ENCODE measurements around the gene IGSF9.
A peak's percentile ranks its signal among the peaks of the same experiment; 100 is the strongest.

IGSF9 gene, protein sequence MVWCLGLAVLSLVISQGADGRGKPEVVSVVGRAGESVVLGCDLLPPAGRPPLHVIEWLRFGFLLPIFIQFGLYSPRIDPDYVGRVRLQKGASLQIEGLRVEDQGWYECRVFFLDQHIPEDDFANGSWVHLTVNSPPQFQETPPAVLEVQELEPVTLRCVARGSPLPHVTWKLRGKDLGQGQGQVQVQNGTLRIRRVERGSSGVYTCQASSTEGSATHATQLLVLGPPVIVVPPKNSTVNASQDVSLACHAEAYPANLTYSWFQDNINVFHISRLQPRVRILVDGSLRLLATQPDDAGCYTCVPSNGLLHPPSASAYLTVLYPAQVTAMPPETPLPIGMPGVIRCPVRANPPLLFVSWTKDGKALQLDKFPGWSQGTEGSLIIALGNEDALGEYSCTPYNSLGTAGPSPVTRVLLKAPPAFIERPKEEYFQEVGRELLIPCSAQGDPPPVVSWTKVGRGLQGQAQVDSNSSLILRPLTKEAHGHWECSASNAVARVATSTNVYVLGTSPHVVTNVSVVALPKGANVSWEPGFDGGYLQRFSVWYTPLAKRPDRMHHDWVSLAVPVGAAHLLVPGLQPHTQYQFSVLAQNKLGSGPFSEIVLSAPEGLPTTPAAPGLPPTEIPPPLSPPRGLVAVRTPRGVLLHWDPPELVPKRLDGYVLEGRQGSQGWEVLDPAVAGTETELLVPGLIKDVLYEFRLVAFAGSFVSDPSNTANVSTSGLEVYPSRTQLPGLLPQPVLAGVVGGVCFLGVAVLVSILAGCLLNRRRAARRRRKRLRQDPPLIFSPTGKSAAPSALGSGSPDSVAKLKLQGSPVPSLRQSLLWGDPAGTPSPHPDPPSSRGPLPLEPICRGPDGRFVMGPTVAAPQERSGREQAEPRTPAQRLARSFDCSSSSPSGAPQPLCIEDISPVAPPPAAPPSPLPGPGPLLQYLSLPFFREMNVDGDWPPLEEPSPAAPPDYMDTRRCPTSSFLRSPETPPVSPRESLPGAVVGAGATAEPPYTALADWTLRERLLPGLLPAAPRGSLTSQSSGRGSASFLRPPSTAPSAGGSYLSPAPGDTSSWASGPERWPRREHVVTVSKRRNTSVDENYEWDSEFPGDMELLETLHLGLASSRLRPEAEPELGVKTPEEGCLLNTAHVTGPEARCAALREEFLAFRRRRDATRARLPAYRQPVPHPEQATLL

DNA sequence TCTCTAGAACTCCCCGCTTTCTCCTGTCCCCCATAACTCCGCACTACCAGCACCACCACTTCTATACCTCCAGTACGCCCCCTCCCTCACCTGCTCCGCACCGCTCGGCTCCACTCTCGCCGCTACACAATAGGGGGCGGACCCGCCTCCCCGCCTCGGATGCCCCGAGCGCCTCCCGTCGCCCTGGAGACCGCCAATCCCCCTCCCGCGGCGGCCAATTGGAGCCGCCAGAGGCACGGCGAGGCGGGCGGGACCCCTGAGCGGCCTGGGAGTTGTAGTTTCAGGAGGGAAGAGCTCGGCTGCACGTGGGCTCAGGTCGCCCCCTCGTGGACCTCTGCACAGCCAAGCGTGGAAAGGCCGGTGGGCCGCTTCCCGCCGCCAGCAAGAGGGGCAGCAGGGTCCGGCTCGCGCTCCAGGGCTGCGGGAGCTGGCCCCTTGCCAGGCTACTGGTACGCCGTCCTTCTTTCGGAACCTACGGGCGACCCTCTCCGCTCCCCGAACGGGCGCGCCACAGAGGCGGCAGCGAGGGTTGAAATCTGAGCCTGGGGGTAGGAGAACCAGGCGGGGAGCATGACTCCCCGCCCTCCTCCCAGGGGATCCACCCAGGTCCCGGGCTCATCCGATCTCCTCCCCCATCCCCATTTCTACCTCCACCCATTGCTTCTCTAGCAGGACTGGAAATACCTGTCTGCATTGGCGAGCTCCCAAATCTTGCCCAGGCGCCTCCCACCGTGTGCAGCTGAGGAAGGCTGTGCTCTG lies at the start of gene IGSF9:
TSS of gene IGSF9 (minus strand) at position 131 of the 759 bp plus-strand sequence. CDS start 2,159 bp downstream, outside the sequence.
- TF ChIP-seq, protein P1, sequence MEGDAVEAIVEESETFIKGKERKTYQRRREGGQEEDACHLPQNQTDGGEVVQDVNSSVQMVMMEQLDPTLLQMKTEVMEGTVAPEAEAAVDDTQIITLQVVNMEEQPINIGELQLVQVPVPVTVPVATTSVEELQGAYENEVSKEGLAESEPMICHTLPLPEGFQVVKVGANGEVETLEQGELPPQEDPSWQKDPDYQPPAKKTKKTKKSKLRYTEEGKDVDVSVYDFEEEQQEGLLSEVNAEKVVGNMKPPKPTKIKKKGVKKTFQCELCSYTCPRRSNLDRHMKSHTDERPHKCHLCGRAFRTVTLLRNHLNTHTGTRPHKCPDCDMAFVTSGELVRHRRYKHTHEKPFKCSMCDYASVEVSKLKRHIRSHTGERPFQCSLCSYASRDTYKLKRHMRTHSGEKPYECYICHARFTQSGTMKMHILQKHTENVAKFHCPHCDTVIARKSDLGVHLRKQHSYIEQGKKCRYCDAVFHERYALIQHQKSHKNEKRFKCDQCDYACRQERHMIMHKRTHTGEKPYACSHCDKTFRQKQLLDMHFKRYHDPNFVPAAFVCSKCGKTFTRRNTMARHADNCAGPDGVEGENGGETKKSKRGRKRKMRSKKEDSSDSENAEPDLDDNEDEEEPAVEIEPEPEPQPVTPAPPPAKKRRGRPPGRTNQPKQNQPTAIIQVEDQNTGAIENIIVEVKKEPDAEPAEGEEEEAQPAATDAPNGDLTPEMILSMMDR (IDR thresholded peaks at IDR 0.05): peak; percentile 87

DNA sequence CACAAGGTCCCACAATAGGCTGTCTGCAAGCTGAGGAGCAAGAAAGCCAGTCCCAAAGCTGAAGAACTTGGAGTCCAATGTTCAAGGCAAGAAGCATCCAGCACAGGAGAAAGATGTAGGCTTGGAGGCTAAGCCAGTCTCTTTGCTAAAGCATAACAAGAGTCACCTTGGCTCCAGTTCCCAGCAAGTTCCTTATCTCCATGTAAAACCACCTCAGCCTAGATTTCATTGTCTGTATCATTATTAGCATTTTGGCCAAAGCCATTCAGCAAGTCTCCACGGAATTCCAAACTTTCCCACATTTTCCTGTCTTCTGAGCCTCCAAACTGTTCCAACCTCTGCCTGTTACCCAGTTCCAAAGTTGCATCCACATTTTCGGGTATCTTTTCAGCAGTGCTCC lies 49.5 kb upstream of the IGSF9 start:
- TF ChIP-seq, protein P1 (IDR thresholded peaks at IDR 0.05): no peak

DNA sequence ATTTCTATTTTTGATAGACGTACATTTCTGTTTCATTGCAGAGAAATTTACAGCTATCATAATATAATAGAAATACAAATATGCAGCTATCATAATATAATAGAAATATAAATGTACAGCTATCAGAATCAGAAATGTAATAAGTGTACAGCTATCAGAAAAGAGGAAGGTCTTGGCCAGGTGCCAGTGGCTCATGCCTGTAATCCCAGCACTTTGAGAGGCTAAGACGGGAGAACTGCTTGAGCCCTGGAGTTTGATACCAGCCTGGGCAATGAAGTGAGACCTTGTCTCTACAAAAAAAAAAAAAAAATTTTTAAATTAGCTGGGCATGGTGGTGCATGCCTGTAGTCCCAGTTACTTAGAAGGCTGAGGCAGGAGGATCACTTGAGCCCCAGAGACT lies 48.5 kb upstream of the IGSF9 start:
- TF ChIP-seq, protein P1 (IDR thresholded peaks at IDR 0.05): no peak

DNA sequence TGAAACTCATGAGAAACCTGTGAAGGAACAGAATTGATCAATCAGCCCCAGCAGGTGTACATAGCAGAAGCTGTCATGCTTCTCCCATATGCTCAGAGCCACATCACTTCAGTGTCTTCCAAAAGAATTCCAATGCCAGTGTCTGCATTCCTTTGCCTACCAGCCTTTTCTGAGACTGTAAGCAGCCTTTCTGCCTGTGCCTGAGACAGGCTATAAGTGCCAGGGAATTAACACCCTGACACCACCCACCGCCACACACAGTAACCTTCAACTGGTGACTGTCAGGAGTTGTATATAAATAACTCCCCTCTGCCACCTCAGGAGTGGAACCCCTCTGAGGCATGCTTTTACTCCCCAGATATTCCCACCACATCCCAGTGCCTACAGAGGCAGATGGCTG lies 46.7 kb upstream of the IGSF9 start:
- TF ChIP-seq, protein P1 (IDR thresholded peaks at IDR 0.05): no peak

DNA sequence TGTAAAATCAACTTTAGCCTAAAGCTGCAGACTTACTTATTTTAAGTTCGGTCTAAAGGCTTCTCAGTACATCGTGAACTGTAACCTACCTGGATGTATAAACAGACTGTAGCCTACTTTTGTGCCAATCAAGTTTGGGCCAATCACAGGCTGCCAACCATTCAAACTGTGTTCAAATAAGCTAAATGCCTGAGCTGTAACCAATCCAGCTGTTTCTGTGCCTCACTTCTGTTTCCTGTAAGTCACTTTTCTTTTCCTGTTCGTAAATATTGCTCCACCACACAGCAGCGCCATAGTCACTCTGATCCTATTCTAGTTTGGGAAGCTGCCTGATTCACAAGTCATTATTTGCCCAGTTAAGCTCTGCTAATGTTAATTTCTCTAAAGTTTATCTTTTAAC lies 46.1 kb upstream of the IGSF9 start:
- TF ChIP-seq, protein P1 (IDR thresholded peaks at IDR 0.05): no peak

DNA sequence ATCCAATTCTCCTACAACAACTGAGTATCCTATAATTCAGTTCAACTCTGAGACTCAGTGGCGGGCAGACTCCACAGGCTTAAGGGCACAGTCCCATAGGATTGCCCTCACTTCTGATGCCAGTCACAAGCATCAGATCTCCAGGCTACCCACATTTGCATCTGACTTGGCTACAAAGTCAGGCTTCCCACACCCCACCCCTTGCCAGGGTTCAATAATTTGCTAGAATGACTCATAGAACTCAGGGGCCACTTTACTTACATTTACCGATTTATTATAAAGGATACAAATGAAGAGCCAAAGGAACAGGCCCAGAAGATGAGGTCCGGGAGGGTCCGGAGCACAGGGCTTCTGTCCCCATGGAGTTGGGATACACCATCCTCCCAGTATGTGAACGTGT lies 44.6 kb upstream of the IGSF9 start:
- TF ChIP-seq, protein P1 (IDR thresholded peaks at IDR 0.05): no peak

DNA sequence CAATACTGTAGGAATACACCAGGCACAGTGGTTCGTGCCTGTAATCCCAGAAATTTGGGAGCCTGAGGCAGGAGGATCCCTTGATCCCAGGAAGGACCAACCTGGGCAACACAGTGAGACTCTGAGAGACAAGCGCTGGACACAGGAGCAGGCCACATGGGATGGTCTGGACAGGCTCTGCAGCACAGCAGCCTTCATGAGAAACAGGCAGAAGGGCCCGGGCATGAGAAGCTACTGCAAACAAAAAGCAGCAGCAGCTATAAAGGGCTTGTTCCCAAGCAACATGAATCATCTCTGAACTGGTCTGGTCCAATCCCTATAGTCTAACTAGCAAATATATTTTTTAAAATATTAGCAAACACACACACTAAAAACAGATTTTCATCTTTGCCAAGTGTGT lies 44.2 kb upstream of the IGSF9 start:
- TF ChIP-seq, protein P1 (IDR thresholded peaks at IDR 0.05): no peak

Measured in LNCAP (cell line).